Keratinocyte (primary cell): Measurements from ENCODE around the gene CFAP410. TPM values are rescaled to one million over a fixed set of nuclear protein-coding genes. Genes with fewer than 3 reads are reported as not detected.

Experiments
- DNase-seq: peaks from one replicate; pipeline ENCODE4 v3.0.0-alpha.2; 2011; ENCODE audit warnings: low read depth, missing footprints, low spot score
- FAIRE-seq: peaks from 2 replicates; lab custom pipeline; 2011; peaks lifted over from hg19 to GRCh38; lab: Jason Lieb, UNC
- H2AFZ ChIP-seq: 2 replicates; pipeline ENCODE4 v1.6.0; 2012; ENCODE audit warnings: low read length, control low read depth, inconsistent platforms; ENCODE audit not compliant: control insufficient read depth
- H3K27ac ChIP-seq: 2 replicates; pipeline ENCODE4 v1.5.1; 2011; ENCODE audit warnings: low read length; ENCODE audit not compliant: control insufficient read depth, insufficient read depth
- H3K27me3 ChIP-seq: 3 replicates; pipeline ENCODE4 v1.6.0; 2011; ENCODE audit warnings: low read length; ENCODE audit not compliant: control insufficient read depth, insufficient read depth; ENCODE audit errors: extremely low read depth
- H3K36me3 ChIP-seq, 2 experiments: 2 replicates in 1 of 2; 3 replicates in 1 of 2; pipeline ENCODE4 v1.5.1; 2011; ENCODE audit warnings: low read length in 2 of 2, mild to moderate bottlenecking in 1 of 2; ENCODE audit not compliant: control insufficient read depth in 2 of 2, insufficient read depth in 2 of 2; ENCODE audit errors: extremely low read depth in 1 of 2
- H3K4me1 ChIP-seq: 3 replicates; pipeline ENCODE4 v1.5.1; 2011; ENCODE audit warnings: low read length; ENCODE audit not compliant: control insufficient read depth, insufficient read depth; ENCODE audit errors: extremely low read depth
- H3K4me2 ChIP-seq: 3 replicates; pipeline ENCODE4 v1.6.0; 2011; ENCODE audit warnings: low read depth, low read length; ENCODE audit not compliant: control insufficient read depth, insufficient read depth; ENCODE audit errors: extremely low read depth
- H3K4me3 ChIP-seq, 3 experiments: fragments of 200-600 bp in 1 of 3; sonication (generic) in 1 of 3; 2 replicates in 2 of 3; 3 replicates in 1 of 3; pipeline ENCODE4 v1.5.1; 2011 to 2016; ENCODE audit warnings: low read length in 3 of 3, mild to moderate bottlenecking in 3 of 3, control low read depth in 2 of 3, inconsistent platforms in 1 of 3, low read depth in 1 of 3, mixed read lengths in 1 of 3, mixed run types in 1 of 3, moderate library complexity in 1 of 3; ENCODE audit not compliant: control insufficient read depth in 2 of 3, insufficient read depth in 2 of 3; ENCODE audit errors: extremely low read depth in 1 of 3
- H3K79me2 ChIP-seq: 2 replicates; pipeline ENCODE4 v1.6.0; 2012; ENCODE audit warnings: low read length; ENCODE audit not compliant: control insufficient read depth, insufficient read depth
- H3K9ac ChIP-seq: 3 replicates; pipeline ENCODE4 v1.6.0; 2011; ENCODE audit warnings: low read length; ENCODE audit not compliant: control insufficient read depth, insufficient read depth; ENCODE audit errors: extremely low read depth
- H3K9me1 ChIP-seq: 3 replicates; pipeline ENCODE4 v1.6.0; 2011; ENCODE audit warnings: low read length; ENCODE audit not compliant: control insufficient read depth, insufficient read depth; ENCODE audit errors: extremely low read depth
- H3K9me3 ChIP-seq: 2 replicates; pipeline ENCODE4 v1.5.1; 2012; ENCODE audit warnings: low read depth, low read length; ENCODE audit not compliant: control insufficient read depth
- H4K20me1 ChIP-seq: 3 replicates; pipeline ENCODE4 v1.6.0; 2011; ENCODE audit warnings: low read length; ENCODE audit not compliant: control insufficient read depth, insufficient read depth; ENCODE audit errors: extremely low read depth
- CTCF ChIP-seq, 3 experiments: IDR thresholded peaks in 1 of 3; conservative IDR thresholded peaks in 1 of 3; optimal IDR thresholded peaks in 1 of 3; 2 replicates in 2 of 3; 3 replicates in 1 of 3; pipeline versions ENCODE3 to v1.5.1; 2011; ENCODE audit warnings: low read length in 3 of 3, mild to moderate bottlenecking in 3 of 3, moderate library complexity in 2 of 3, control low read depth in 1 of 3, inconsistent platforms in 1 of 3; ENCODE audit not compliant: insufficient read depth in 2 of 3; ENCODE audit errors: extremely low read depth in 1 of 3
- EZH2 ChIP-seq: IDR thresholded peaks from one replicate; pipeline ENCODE4 v1.6.1; 2012; ENCODE audit warnings: inconsistent platforms, mild to moderate bottlenecking, low read length, moderate library complexity
- dilution Hi-C: fragments of 300-500 bp; cut with MboI; formaldehyde crosslinking; loops from one replicate; pipeline ENCODE4 v1.7.0; 2020; ENCODE audit warnings: low sequenced_read_pairs; ENCODE audit not compliant: extremely low pct_ligation_motif_present
- polyA plus RNA-seq, 5 experiments: library from polyadenylated mRNA; depleted of rRNA in 3 of 5; stranded (reverse) in 3 of 5; stranded (forward) in 1 of 5; unstranded in 1 of 5; fragments of >200 nt; gene quantifications; 1 replicate in 1 of 5; 2 replicates in 3 of 5; 3 replicates in 1 of 5; pipeline versions ENCODE4 v1.2.1 to v1.2.3, GENCODE V29; 2011 to 2012; ENCODE audit warnings: missing spikeins in 2 of 5, low read depth in 1 of 5, low replicate concordance in 1 of 5

The CFAP410 gene
- polyA plus RNA-seq, 1 donor (not counting 4 experiments of a cell fraction or from before 2014, with no cell fraction given): 2.2 TPM

GRCh38 chr21:44381874-44382273 lies 42.7 kb upstream of the CFAP410 start:
- peaks cover 5% of the 10 kb centered on the region for H3K27me3 ChIP-seq
- no peaks in the 10 kb centered on the region for H3K79me2 ChIP-seq
- no peak for DNase-seq
- H2AFZ ChIP-seq: no peak overlapping the region
- H3K36me3 ChIP-seq: no peaks in the 10 kb centered on the region
- FAIRE-seq: no peak
- H3K9ac ChIP-seq: no peak overlapping the region
- H3K9me1 ChIP-seq: no peaks in the 10 kb centered on the region
- H3K4me1 ChIP-seq: no peaks in the 10 kb centered on the region
- H3K9me3 ChIP-seq: no peaks in the 10 kb centered on the region
- H4K20me1 ChIP-seq: no peaks in the 10 kb centered on the region
- H3K4me3 ChIP-seq: no peak overlapping the region
- no peak for TF ChIP-seq CTCF (optimal IDR thresholded peaks at IDR 0.05 in 1 of 3, IDR thresholded peaks at IDR 0.05 in 1 of 3, conservative IDR thresholded peaks at IDR 0.05 in 1 of 3; ENCODE audit: extremely low read depth in 1 of 3, insufficient read depth in 2 of 3, low read length in 3 of 3)
- TF ChIP-seq EZH2: no peak
- H3K27ac ChIP-seq: no peak overlapping the region
- dilution Hi-C loops: no loop called here
- H3K4me2 ChIP-seq: no peak overlapping the region

- TF ChIP-seq EZH2: no peak
- no peak for TF ChIP-seq CTCF (optimal IDR thresholded peaks at IDR 0.05 in 1 of 3, IDR thresholded peaks at IDR 0.05 in 1 of 3, conservative IDR thresholded peaks at IDR 0.05 in 1 of 3; ENCODE audit: extremely low read depth in 1 of 3, insufficient read depth in 2 of 3, low read length in 3 of 3)
- FAIRE-seq: no peak
- Histone ChIP-seq H3K27me3 (peaks cover 5% of the 10 kb centered on the region), H3K36me3 (no peaks in the 10 kb centered on the region), H3K27ac (no peak overlapping the region), H2AFZ (no peak overlapping the region), H3K4me3 (no peak overlapping the region), H3K79me2 (no peaks in the 10 kb centered on the region), H3K9ac (no peak overlapping the region), H3K9me1 (no peaks in the 10 kb centered on the region), H3K4me1 (no peaks in the 10 kb centered on the region), H4K20me1 (no peaks in the 10 kb centered on the region), H3K4me2 (no peak overlapping the region), H3K9me3 (no peaks in the 10 kb centered on the region)
- no peak for DNase-seq
- dilution Hi-C loops: no loop called here
Measured at GRCh38 chr21:44380876-44381275, 41.7 kb upstream of the CFAP410 start.
